OCI-LY7 (cell line): Measurements from ENCODE around the gene IFIH1. TPM values are rescaled to one million over a fixed set of nuclear protein-coding genes. Genes with fewer than 3 reads are reported as not detected.
A peak's percentile ranks its signal among the peaks of the same experiment; 100 is the strongest.

ENCODE experiments used
- BruUV-seq: library from RNA; stranded (reverse); fragments of 400-500 nt; replicated peaks from 2 replicates; lab custom pipeline; 2021; lab: Mats Ljungman, UMichigan
- CTCF ChIA-PET: fragments of 300-600 bp; sonication (Branson Sonifier 250); formaldehyde crosslinking; loops from one replicate; lab custom pipeline; 2022; ENCODE audit warnings: antibody characterized with exemption; ENCODE audit not compliant: unreplicated experiment; lab: Charles Lee
- POLR2A ChIA-PET: fragments of 300-600 bp; sonication (Branson Sonifier 250); formaldehyde crosslinking; loops from one replicate; lab custom pipeline; 2022; ENCODE audit warnings: antibody characterized with exemption; lab: Charles Lee
- DNase-seq: peaks from one replicate; pipeline ENCODE4 v3.0.0-alpha.2; 2015; ENCODE audit warnings: low spot score
- H2AFZ ChIP-seq: fragments of 200-600 bp; sonication (generic), shearing (Covaris generic); 2 replicates; pipeline ENCODE4 v1.6.1; 2014; ENCODE audit warnings: mild to moderate bottlenecking, antibody characterized with exemption, low read length, moderate library complexity
- H3K27ac ChIP-seq: fragments of 200-600 bp; sonication (generic); 2 replicates; pipeline ENCODE4 v1.5.1; 2014; ENCODE audit warnings: mixed run types, low read depth, mild to moderate bottlenecking, moderate library complexity, low read length, inconsistent platforms; ENCODE audit not compliant: poor library complexity, severe bottlenecking
- H3K36me3 ChIP-seq: fragments of 200-600 bp; sonication (generic); 2 replicates; pipeline ENCODE4 v1.6.1; 2014; ENCODE audit warnings: mild to moderate bottlenecking, antibody characterized with exemption, low read length, moderate library complexity, mixed read lengths; ENCODE audit not compliant: insufficient read depth
- H3K4me1 ChIP-seq: fragments of 200-600 bp; sonication (generic); 2 replicates; pipeline ENCODE4 v1.5.1; 2014; ENCODE audit warnings: mild to moderate bottlenecking, low read length; ENCODE audit not compliant: insufficient read depth, poor library complexity, severe bottlenecking
- H3K4me2 ChIP-seq: fragments of 200-600 bp; sonication (generic); 2 replicates; pipeline ENCODE4 v1.6.1; 2014; ENCODE audit warnings: mild to moderate bottlenecking, low read length
- H3K4me3 ChIP-seq: fragments of 200-600 bp; sonication (generic); 2 replicates; pipeline ENCODE4 v1.5.1; 2014; ENCODE audit warnings: mild to moderate bottlenecking, low read depth, low read length; ENCODE audit not compliant: poor library complexity, severe bottlenecking
- H3K79me2 ChIP-seq: fragments of 200-600 bp; sonication (generic); 2 replicates; pipeline ENCODE4 v1.6.1; 2016; ENCODE audit warnings: low read depth, mild to moderate bottlenecking, low read length, moderate library complexity, mixed read lengths; ENCODE audit not compliant: insufficient read depth
- H3K9me2 ChIP-seq: fragments of 200-600 bp; sonication (generic); 2 replicates; pipeline ENCODE4 v1.6.1; 2016; ENCODE audit warnings: mild to moderate bottlenecking, low read length, mixed read lengths; ENCODE audit not compliant: insufficient read depth
- H3K9me3 ChIP-seq: fragments of 200-600 bp; sonication (generic); 2 replicates; pipeline ENCODE4 v1.6.1; 2014; ENCODE audit warnings: mild to moderate bottlenecking, mixed run types, low read length, mixed read lengths
- H4K20me1 ChIP-seq: fragments of 200-600 bp; sonication (generic); 2 replicates; pipeline ENCODE4 v1.6.1; 2014; ENCODE audit warnings: mild to moderate bottlenecking, antibody characterized with exemption, low read length, moderate library complexity, mixed read lengths; ENCODE audit not compliant: insufficient read depth
- EZH2phosphoT487 ChIP-seq: fragments of 200-600 bp; sonication (generic); IDR thresholded peaks from 2 replicates; pipeline ENCODE4 v1.6.1; 2018; ENCODE audit warnings: low read depth, borderline replicate concordance, mild to moderate bottlenecking, mixed run types, antibody characterized with exemption, low read length, moderate library complexity, mixed read lengths
- intact Hi-C: fragments of 100-400 bp; cut with micrococcal nuclease; formaldehyde crosslinking; loops from one replicate; pipeline ENCODE4 v1.10.0; 2022; ENCODE audit not compliant: unreplicated experiment
- total RNA-seq, 2 experiments: library from RNA; depleted of rRNA in 1 of 2; stranded (reverse); fragments of >200 nt in 1 of 2; shearing (Covaris generic) in 1 of 2; gene quantifications; 2 replicates each; pipeline ENCODE4 v1.2.3, GENCODE V29; 2014 to 2022
- TF ChIP-seq, protein P1 (sequence below): fragments of 200-600 bp; sonication (generic); conservative IDR thresholded peaks from 2 replicates; pipeline ENCODE4 v1.5.1; 2014; ENCODE audit warnings: mild to moderate bottlenecking, antibody characterized with exemption, low read length, moderate library complexity, mixed read lengths

Gene IFIH1
- total RNA-seq, 2 experiments from 2014 or later, result 10.6 to 12.3 TPM

DNA sequence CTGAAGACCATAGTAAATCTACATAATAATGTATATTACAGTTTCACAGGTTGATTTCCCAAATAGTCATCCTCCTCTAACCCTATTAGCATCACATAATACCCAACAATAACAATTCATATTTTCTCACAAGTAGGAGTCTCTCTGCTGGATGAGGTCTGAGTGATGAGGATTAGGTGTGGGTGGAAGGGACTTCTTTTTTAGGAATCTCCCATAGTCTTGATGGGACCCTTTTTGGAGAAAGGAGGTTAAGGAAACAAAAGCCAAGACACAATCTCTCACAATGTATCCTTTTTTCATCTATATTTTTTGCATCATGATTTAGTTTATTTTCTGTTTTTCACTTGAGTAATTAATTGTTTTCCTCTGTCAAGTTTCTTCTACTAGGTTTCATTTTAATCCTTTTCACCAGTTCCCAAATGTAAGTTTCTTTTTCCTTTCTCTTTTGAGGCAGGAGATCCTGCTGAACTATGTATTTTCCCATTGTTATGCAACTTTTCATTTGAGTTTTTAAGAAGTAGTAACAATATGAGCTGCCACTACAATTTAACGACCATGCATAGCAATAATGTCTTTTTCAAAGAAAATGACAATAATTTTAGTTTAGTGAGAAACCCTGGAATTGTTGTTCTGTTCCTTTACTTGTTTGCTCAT, 2.5 kb upstream of the IFIH1 start:
- Histone ChIP-seq H3K9me2 (no peaks in the 10 kb centered on the region), H4K20me1 (no peaks in the 10 kb centered on the region), H3K4me2 (peak overlapping the region; percentile 72), H3K4me1 (peaks cover 32% of the 10 kb centered on the region), H3K27ac (no peak overlapping the region), H2AFZ (no peak overlapping the region), H3K4me3 (no peak overlapping the region), H3K36me3 (no peaks in the 10 kb centered on the region), H3K79me2 (peaks cover 14% of the 10 kb centered on the region; the same call in 1 of the 2 replicates), H3K9me3 (no peaks in the 10 kb centered on the region)
- TF ChIP-seq, protein P1, sequence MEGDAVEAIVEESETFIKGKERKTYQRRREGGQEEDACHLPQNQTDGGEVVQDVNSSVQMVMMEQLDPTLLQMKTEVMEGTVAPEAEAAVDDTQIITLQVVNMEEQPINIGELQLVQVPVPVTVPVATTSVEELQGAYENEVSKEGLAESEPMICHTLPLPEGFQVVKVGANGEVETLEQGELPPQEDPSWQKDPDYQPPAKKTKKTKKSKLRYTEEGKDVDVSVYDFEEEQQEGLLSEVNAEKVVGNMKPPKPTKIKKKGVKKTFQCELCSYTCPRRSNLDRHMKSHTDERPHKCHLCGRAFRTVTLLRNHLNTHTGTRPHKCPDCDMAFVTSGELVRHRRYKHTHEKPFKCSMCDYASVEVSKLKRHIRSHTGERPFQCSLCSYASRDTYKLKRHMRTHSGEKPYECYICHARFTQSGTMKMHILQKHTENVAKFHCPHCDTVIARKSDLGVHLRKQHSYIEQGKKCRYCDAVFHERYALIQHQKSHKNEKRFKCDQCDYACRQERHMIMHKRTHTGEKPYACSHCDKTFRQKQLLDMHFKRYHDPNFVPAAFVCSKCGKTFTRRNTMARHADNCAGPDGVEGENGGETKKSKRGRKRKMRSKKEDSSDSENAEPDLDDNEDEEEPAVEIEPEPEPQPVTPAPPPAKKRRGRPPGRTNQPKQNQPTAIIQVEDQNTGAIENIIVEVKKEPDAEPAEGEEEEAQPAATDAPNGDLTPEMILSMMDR, result no peak
- TF ChIP-seq EZH2phosphoT487, result no peak
- POLR2A ChIA-PET, result interaction anchor here (1.1 kb wide), 1 partner anchor 12 kb away, joined by 4 read pairs; no protein-coding TSS in a partner anchor
- intact Hi-C loops, result no loop called here
- no peak for DNase-seq
- no TSS peak for BruUV-seq
- CTCF ChIA-PET, result no interaction called here

DNA sequence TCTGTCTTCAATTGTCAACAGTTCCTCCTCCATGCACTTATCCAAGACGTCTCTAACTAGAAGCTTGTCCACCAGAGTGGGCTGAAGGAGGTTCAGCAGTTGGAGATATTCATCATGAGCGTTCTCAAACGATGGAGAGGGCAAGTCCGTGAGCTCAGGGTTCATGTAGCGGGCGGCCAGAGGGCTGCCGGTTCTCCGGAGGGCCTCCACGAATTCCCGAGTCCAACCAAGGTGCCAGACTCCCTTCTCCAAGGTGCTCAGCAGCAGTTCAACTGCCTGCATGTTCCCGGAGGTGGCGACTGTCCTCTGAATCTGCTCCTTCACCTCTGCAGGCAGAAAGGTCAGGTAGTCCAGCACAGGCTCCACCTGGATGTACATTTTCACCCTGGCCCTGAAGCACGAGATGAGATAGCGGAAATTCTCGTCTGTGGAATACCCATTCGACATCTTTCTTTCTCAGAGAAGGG, 590 bp downstream of the IFIH1 start:
- peaks cover 24% of the 10 kb centered on the region; the same call in 1 of the 2 replicates for H3K79me2 ChIP-seq
- H3K9me2 ChIP-seq, result no peaks in the 10 kb centered on the region
- no peaks in the 10 kb centered on the region for H3K36me3 ChIP-seq
- CTCF ChIA-PET, result interaction anchor here (1.0 kb wide), 1 partner anchor 20 kb away, joined by 3 read pairs; no protein-coding TSS in a partner anchor
- H3K4me3 ChIP-seq, result peak overlapping the region; percentile 100
- intact Hi-C loops, result loop anchor here (1.0 kb wide), 1 partner anchor 26 kb away; the partner anchor contains the start of gene GCA
- no peaks in the 10 kb centered on the region for H3K9me3 ChIP-seq
- TF ChIP-seq, protein P1, result no peak
- TF ChIP-seq EZH2phosphoT487, result no peak
- DNase-seq, result peak; percentile 45
- no peaks in the 10 kb centered on the region for H4K20me1 ChIP-seq
- POLR2A ChIA-PET, result interaction anchor here (0.8 to 2.4 kb wide), 7 partner anchors 9 to 30 kb away, joined by 3 to 7 read pairs (median 4); no protein-coding TSS in a partner anchor
- H3K4me2 ChIP-seq, result peak overlapping the region; percentile 72
- no TSS peak for BruUV-seq
- peak overlapping the region; percentile 87 for H2AFZ ChIP-seq
- peak overlapping the region; percentile 74 for H3K27ac ChIP-seq
- H3K4me1 ChIP-seq, result peaks cover 36% of the 10 kb centered on the region
